Immature natural killer cell (primary cell): Measurements from ENCODE around the gene RPS4Y1. TPM values are rescaled to one million over a fixed set of nuclear protein-coding genes. Genes with fewer than 3 reads are reported as not detected.
"Not testable (repeated sequence)": the region's sequence is repeated elsewhere in the genome, so short reads cannot be mapped to it uniquely, and the experiment has no call there.

Experiments used
- DNase-seq, 3 donors: peaks; one replicate each; pipeline ENCODE4 v3.0.0; 2022; ENCODE audit warnings: mixed read lengths in 1 of 3
- H3K27ac Mint-ChIP-seq, 6 donors: one replicate each; pipeline ENCODE4 v1.8.0; 2020; ENCODE audit warnings: mixed read lengths in 6 of 6, mild to moderate bottlenecking in 5 of 6, inconsistent platforms in 4 of 6, moderate library complexity in 3 of 6
- H3K27me3 Mint-ChIP-seq, 3 donors: one replicate each; pipeline ENCODE4 v1.8.0; 2020 to 2021; ENCODE audit warnings: low read depth in 3 of 3, mild to moderate bottlenecking in 3 of 3, mixed read lengths in 3 of 3, moderate library complexity in 3 of 3, inconsistent platforms in 1 of 3
- H3K36me3 Mint-ChIP-seq, 3 donors: one replicate each; pipeline ENCODE4 v1.8.0; 2020; ENCODE audit warnings: mixed read lengths in 3 of 3, inconsistent platforms in 2 of 3, mild to moderate bottlenecking in 2 of 3
- H3K4me1 Mint-ChIP-seq, 2 donors: one replicate each; pipeline ENCODE4 v1.8.0; 2020; ENCODE audit warnings: inconsistent platforms in 2 of 2, mild to moderate bottlenecking in 2 of 2, mixed read lengths in 2 of 2, moderate library complexity in 1 of 2
- H3K4me3 Mint-ChIP-seq, 5 donors: one replicate each; pipeline ENCODE4 v1.8.0; 2020; ENCODE audit warnings: mild to moderate bottlenecking in 5 of 5, mixed read lengths in 5 of 5, inconsistent platforms in 3 of 5, moderate library complexity in 3 of 5
- H3K9me3 Mint-ChIP-seq, 6 donors: one replicate each; pipeline ENCODE4 v1.8.0; 2020; ENCODE audit warnings: mild to moderate bottlenecking in 6 of 6, mixed read lengths in 6 of 6, inconsistent platforms in 4 of 6, moderate library complexity in 3 of 6
- polyA plus RNA-seq, 3 donors: library from polyadenylated mRNA; unstranded; fragments of 300-500 nt; fragmentation: Illumina TruSeq; gene quantifications; one replicate each; pipeline ENCODE4 v1.2.3, GENCODE V29; 2021

Gene RPS4Y1
- polyA plus RNA-seq, result not detected

GRCh38 chrY:2841471-2841893 is at the start of gene RPS4Y1:
TSS of gene RPS4Y1 (plus strand) at chrY:2841602. CDS start at chrY:2841625, 23 bp downstream.
- peaks cover 0 to 11% (median 0%) of the 10 kb centered on the region in 3 donors for H3K36me3 Mint-ChIP-seq
- peak within 1 kb of the TSS in 1 of 6 donors; percentile 94 for H3K27ac Mint-ChIP-seq
- no peaks in the 10 kb centered on the region for H3K9me3 Mint-ChIP-seq
- H3K4me1 Mint-ChIP-seq, result no peaks in the 10 kb centered on the region
- no peak for DNase-seq
- peak within 1 kb of the TSS in 1 of 5 donors; percentile 94 for H3K4me3 Mint-ChIP-seq
- peaks cover 0 to 11% (median 0%) of the 10 kb centered on the region in 3 donors for H3K27me3 Mint-ChIP-seq

- no peak overlapping the region for H3K27ac Mint-ChIP-seq
- H3K27me3 Mint-ChIP-seq, result peaks cover 0 to 3% (median 0%) of the 10 kb centered on the region in 3 donors
- no peaks in the 10 kb centered on the region for H3K4me1 Mint-ChIP-seq
- H3K4me3 Mint-ChIP-seq, result no peak overlapping the region
- no peaks in the 10 kb centered on the region for H3K36me3 Mint-ChIP-seq
- no peak for DNase-seq
- H3K9me3 Mint-ChIP-seq, result no peaks in the 10 kb centered on the region
These were observed 44.4 kb upstream of the RPS4Y1 start for GRCh38 chrY:2796977-2797523.

- DNase-seq, result no peak
- no peak overlapping the region for H3K27ac Mint-ChIP-seq
These were observed 43.4 kb upstream of the RPS4Y1 start for GRCh38 chrY:2797991-2798390.

GRCh38 chrY:2800246-2800645 is 41.2 kb upstream of the RPS4Y1 start:
- Mint-ChIP-seq H3K4me1 (no peaks in the 10 kb centered on the region), H3K9me3 (no peaks in the 10 kb centered on the region), H3K4me3 (no peak overlapping the region), H3K27ac (no peak overlapping the region), H3K27me3 (peaks cover 0 to 9% (median 0%) of the 10 kb centered on the region in 3 donors), H3K36me3 (no peaks in the 10 kb centered on the region)
- no peak for DNase-seq

More at GRCh38 chrY:2797991-2798390, 43.4 kb upstream of the RPS4Y1 start:
- Mint-ChIP-seq H3K4me3 (no peak overlapping the region), H3K9me3 (no peaks in the 10 kb centered on the region), H3K36me3 (no peaks in the 10 kb centered on the region), H3K27me3 (peaks cover 0 to 3% (median 0%) of the 10 kb centered on the region in 3 donors), H3K4me1 (no peaks in the 10 kb centered on the region)

- not testable (repeated sequence) for H3K27me3 Mint-ChIP-seq
These were observed 24.1 kb upstream of the RPS4Y1 start for GRCh38 chrY:2817146-2817896.

GRCh38 chrY:2824471-2824870 is 16.9 kb upstream of the RPS4Y1 start:
- H3K27ac Mint-ChIP-seq, result no peak overlapping the region
- H3K27me3 Mint-ChIP-seq, result no peaks in the 10 kb centered on the region
- H3K4me1 Mint-ChIP-seq, result no peaks in the 10 kb centered on the region
- H3K36me3 Mint-ChIP-seq, result no peaks in the 10 kb centered on the region
- H3K4me3 Mint-ChIP-seq, result no peak overlapping the region
- no peaks in the 10 kb centered on the region for H3K9me3 Mint-ChIP-seq
- DNase-seq, result no peak

More at GRCh38 chrY:2817146-2817896, 24.1 kb upstream of the RPS4Y1 start:
- not testable (repeated sequence) for H3K27ac Mint-ChIP-seq, H3K4me3 Mint-ChIP-seq, H3K9me3 Mint-ChIP-seq, H3K36me3 Mint-ChIP-seq, H3K4me1 Mint-ChIP-seq, DNase-seq

GRCh38 chrY:2828497-2828896 is 12.9 kb upstream of the RPS4Y1 start:
- Mint-ChIP-seq H3K27me3 (peaks cover 0 to 1% (median 0%) of the 10 kb centered on the region in 3 donors), H3K4me3 (no peak overlapping the region), H3K36me3 (no peaks in the 10 kb centered on the region), H3K27ac (no peak overlapping the region), H3K4me1 (no peaks in the 10 kb centered on the region), H3K9me3 (no peaks in the 10 kb centered on the region)
- DNase-seq, result no peak

GRCh38 chrY:2835230-2835629 is 6.2 kb upstream of the RPS4Y1 start:
- no peaks in the 10 kb centered on the region for H3K36me3 Mint-ChIP-seq
- H3K27me3 Mint-ChIP-seq, result peaks cover 0 to 8% (median 0%) of the 10 kb centered on the region in 3 donors
- H3K4me1 Mint-ChIP-seq, result no peaks in the 10 kb centered on the region
- H3K9me3 Mint-ChIP-seq, result no peaks in the 10 kb centered on the region
- H3K4me3 Mint-ChIP-seq, result no peak overlapping the region
- DNase-seq, result no peak
- H3K27ac Mint-ChIP-seq, result no peak overlapping the region

GRCh38 chrY:2837078-2837477 is 4.3 kb upstream of the RPS4Y1 start:
- Mint-ChIP-seq H3K9me3 (no peaks in the 10 kb centered on the region), H3K4me3 (no peak overlapping the region), H3K4me1 (no peaks in the 10 kb centered on the region), H3K27me3 (peaks cover 0 to 13% (median 0%) of the 10 kb centered on the region in 3 donors), H3K36me3 (no peaks in the 10 kb centered on the region), H3K27ac (no peak overlapping the region)
- no peak for DNase-seq

GRCh38 chrY:2837932-2838331 is 3.5 kb upstream of the RPS4Y1 start:
- H3K9me3 Mint-ChIP-seq, result no peaks in the 10 kb centered on the region
- H3K27ac Mint-ChIP-seq, result no peak overlapping the region
- no peak for DNase-seq
- peaks cover 0 to 13% (median 0%) of the 10 kb centered on the region in 3 donors for H3K27me3 Mint-ChIP-seq
- H3K4me3 Mint-ChIP-seq, result no peak overlapping the region
- peaks cover 0 to under 1% (median 0%) of the 10 kb centered on the region in 3 donors for H3K36me3 Mint-ChIP-seq
- no peaks in the 10 kb centered on the region for H3K4me1 Mint-ChIP-seq

- Mint-ChIP-seq H3K27ac (no peak overlapping the region), H3K9me3 (no peaks in the 10 kb centered on the region), H3K4me3 (no peak overlapping the region), H3K4me1 (no peaks in the 10 kb centered on the region), H3K36me3 (peaks cover 0 to 19% (median 0%) of the 10 kb centered on the region in 3 donors), H3K27me3 (no peaks in the 10 kb centered on the region)
- DNase-seq, result no peak
These were observed 5.4 kb downstream of the RPS4Y1 start for GRCh38 chrY:2846791-2847190.

- Mint-ChIP-seq H3K4me1 (no peaks in the 10 kb centered on the region), H3K9me3 (no peaks in the 10 kb centered on the region), H3K27ac (no peak overlapping the region), H3K36me3 (peaks cover 0 to 15% (median 0%) of the 10 kb centered on the region in 3 donors), H3K27me3 (no peaks in the 10 kb centered on the region), H3K4me3 (no peak overlapping the region)
- no peak for DNase-seq
These were observed 7.0 kb downstream of the RPS4Y1 start for GRCh38 chrY:2848384-2848783.

GRCh38 chrY:2849368-2849767 is 8.0 kb downstream of the RPS4Y1 start:
- Mint-ChIP-seq H3K4me1 (no peaks in the 10 kb centered on the region), H3K27me3 (no peaks in the 10 kb centered on the region), H3K9me3 (no peaks in the 10 kb centered on the region), H3K36me3 (peaks cover 0 to 8% (median 0%) of the 10 kb centered on the region in 3 donors), H3K27ac (no peak overlapping the region), H3K4me3 (no peak overlapping the region)
- no peak for DNase-seq

GRCh38 chrY:2854145-2854774 is 12.9 kb downstream of the RPS4Y1 start:
- H3K4me1 Mint-ChIP-seq, result no peaks in the 10 kb centered on the region
- no peaks in the 10 kb centered on the region for H3K9me3 Mint-ChIP-seq
- H3K4me3 Mint-ChIP-seq, result no peak overlapping the region
- peaks cover 0 to 4% (median 0%) of the 10 kb centered on the region in 3 donors for H3K27me3 Mint-ChIP-seq
- H3K36me3 Mint-ChIP-seq, result peaks cover 0 to 7% (median 0%) of the 10 kb centered on the region in 3 donors
- H3K27ac Mint-ChIP-seq, result no peak overlapping the region
- DNase-seq, result no peak
